HG03469 (cell line): Measurements from ENCODE around the gene RAPGEF2.

Experiments
- ATAC-seq: cut with Tn5 transposase; IDR thresholded peaks from one replicate; pipeline ENCODE4 v1.9.1; 2021; ENCODE audit warnings: mild to moderate bottlenecking, moderate library complexity, moderate number of reproducible peaks; ENCODE audit not compliant: unreplicated experiment

Gene RAPGEF2

GRCh38 chr4:159134429-159134828 is 31.6 kb downstream of the RAPGEF2 start:
- ATAC-seq = no peak

DNA sequence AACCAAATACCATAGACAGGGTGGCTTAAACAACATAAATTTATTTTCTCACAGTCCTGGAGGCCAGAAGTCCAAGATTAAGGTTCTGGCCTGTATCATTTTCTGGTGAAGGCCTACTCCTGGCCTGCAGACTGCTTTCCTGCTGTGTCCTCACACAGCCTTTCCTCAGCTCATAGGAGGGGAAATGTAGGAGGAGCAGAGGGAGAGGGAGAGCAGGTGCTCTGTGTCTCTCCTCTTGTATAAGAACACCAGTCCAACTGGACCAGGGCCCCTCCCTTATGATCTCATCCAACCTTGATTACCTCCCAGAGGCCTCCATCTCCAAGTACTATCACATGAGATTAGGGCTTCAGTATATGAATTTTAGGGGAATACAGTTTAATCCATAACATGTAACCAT is 34.3 kb downstream of the RAPGEF2 start:
- no peak for ATAC-seq

DNA sequence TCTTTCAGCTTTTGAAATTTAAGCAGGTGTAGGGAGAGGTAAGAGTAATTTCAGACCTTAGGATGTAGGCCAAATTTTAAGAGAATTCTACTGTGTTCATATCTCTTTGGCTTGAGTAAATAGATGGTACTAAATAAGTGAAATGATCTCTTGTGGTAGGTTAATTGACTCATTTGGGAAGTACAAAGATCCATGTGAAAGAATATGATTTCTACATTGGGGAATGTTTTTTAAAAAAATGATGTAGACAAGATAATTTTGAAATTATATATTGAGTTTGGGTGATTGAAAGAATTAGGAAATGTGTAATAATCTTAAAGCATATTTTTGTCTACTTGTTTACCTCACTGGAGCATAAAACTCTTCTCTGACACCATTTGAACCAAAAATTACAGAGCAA is 35.6 kb downstream of the RAPGEF2 start:
- ATAC-seq = no peak

- ATAC-seq = no peak
Measured at GRCh38 chr4:159141193-159141592, 38.3 kb downstream of the RAPGEF2 start.

DNA sequence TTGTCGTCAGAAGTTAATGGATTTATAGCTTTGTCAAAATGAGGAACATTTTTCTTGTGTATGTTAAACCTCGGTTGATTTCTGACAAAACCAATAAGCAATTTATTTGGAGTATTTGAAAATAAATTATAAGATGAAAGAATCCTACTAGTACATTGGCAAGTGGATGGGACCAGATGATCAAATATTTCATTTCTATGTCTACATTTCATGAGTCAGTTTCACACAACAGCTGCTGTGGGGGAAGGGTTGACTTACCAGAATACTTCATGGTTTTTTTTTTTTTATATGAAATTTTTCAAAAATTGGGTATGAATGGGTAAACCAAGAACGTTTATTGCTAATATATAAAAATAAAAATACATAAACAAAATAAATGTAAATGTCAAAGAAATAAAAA is 39.4 kb downstream of the RAPGEF2 start:
- ATAC-seq = no peak

DNA sequence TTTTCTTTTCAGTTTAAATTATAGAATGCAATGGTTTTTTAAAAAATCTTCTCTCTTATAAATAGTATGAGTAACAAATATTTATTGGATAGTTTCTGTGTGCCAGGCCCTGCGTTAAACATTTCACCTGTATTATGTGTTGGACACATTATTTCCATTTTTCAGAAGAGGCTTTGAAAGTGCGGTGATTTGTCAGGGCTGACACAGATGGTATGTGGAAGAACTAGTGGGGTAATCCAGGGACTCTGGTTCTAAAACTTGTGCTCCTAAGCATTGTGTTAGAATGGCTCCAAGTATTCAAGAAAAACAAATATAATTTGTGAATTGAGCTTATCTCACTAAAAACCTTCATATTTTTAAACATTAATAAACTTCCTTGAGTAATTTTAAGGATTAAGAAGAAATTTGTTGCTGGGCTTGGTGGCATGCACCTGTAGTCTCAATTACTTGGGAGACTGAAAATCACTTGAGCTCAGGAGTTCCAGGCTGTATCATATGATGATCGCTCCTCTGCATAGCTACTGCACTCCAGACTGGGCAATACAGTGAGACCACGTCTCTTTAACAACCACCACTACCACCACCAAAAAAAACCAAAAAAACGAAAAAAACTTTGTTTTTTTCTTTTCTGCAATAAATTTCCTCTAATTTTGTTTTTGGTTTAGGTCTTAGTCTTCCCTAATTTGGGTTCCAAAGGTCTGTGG is 40.0 kb downstream of the RAPGEF2 start:
- no peak for ATAC-seq

- no peak for ATAC-seq
Measured at GRCh38 chr4:159143687-159144086, 40.8 kb downstream of the RAPGEF2 start.

GRCh38 chr4:159144112-159144694 is 41.3 kb downstream of the RAPGEF2 start:
- ATAC-seq = no peak

DNA sequence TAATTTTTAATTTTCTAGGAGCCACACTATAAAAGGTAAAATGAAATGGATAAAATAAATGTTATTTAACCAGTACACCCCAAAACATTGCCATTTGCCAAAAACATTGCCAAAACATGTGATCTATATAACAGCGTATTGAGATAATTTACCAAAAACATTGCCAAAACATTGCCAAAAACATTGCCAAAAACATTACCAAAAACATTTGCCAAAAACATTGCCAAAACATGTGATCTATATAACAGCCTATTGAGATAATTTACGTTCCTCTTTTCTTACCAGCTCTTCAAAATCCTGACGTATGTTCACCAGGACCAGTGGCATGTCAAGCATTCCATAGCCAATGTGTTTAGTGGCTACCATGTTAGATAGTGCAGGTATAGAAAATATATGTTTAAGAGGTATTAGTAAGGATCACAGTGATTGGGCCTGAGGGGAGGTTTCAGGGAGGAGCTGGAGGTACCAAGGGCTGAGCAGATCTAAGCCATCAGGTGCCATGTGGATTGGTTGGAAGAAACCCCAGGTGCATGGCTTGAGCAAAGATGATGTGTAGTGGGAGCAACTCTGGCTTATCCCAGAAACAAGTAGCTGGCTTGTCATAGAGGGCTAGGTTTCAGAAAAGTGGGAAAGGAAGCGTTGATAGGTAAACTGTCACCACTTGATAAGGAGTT is 42.6 kb downstream of the RAPGEF2 start:
- no peak for ATAC-seq

DNA sequence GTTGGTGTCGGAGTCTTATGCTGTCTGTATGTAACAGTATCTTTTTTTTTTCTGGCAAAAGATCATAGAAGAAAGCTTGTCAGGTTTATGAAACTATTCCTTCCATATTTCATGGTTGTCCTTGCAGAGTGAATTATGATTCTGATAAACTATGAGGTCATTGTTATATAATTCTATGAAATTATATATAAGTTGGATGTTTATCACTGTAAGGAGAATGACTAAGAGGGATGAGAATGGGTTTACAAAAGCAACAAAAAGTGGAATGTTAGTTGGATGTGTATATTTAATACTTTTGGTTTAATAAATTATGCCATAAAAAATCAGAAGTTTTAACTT is 43.1 kb downstream of the RAPGEF2 start:
- ATAC-seq = no peak

- ATAC-seq = no peak
Measured at GRCh38 chr4:159146488-159146887, 43.6 kb downstream of the RAPGEF2 start.

DNA sequence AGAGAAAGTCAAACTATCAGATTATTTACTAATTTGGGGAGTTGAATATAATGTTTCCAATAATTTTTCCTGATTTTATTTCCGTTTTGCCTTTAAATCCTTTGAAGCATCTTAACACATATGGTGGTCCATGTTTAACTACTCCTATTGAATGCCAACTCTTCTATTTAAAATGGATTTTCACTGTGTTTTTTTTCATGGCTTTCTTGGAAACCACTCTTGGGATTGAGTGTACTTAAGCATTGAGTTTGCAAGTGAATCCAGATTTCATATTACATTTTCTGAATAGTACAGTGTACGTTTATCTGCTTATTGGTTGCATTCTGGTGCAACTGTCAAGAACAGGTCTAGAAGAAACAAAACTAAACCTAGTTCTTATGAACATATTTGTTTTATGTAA is 45.6 kb downstream of the RAPGEF2 start:
- ATAC-seq = no peak

DNA sequence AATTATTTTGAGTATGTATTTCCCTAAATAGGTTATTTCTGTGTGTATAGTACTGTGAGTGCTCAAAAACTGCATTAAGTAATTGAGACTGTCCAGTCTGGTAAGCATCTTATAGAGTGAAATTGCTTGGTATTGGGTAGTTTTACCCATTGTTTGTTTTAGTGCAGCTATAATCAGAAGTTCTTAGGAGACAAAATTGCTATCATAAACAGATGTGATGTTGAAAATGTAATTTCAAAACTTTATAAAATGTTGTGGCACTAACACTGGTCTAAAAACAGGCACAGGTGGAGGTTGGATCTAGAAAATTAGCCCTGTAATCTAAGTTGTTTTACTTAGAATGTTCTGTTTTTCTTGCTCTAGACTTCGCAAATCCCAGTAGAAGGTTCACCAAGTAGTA is 46.8 kb downstream of the RAPGEF2 start:
- no peak for ATAC-seq

DNA sequence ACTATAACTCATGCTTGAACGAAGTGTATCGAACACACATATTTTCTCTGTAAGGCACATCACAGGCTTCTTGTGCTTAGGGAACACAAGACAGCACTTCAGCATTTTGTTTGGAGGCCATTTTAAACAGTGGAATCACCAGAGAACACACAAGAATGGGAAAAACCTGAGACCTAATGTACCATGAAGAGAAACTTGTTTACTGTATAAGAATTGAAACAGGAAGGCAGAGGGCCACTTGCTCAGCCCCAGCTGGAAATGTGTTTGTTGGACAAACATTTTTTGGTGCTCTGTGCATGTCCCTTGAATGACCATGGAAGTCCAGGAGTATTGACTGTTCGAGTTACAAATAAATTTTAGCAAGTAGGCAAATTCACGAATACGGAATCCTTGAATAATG is 47.5 kb downstream of the RAPGEF2 start:
- no peak for ATAC-seq

- no peak for ATAC-seq
Measured at GRCh38 chr4:159150821-159151390, 48.0 kb downstream of the RAPGEF2 start.

DNA sequence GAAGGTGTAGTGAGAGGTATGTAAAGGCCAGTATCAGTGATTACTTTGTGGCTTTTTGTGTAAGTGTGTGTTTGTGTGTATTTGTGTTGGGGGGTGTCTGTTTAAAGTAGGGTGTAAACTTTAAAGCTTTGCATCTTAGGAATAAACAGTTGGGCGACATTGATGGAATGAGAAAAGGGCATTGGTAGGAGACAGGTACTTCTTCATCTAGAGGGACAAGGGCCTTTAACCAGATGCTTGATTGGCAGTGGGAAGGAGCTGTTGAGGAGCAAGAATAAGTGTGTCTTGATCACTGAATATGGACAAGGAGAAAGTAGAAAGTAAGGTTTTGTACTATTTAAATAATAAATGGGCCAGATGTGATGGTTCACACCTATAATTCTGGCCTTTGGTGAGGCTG is 48.8 kb downstream of the RAPGEF2 start:
- ATAC-seq = no peak

- no peak for ATAC-seq
Measured at GRCh38 chr4:159152181-159152580, 49.3 kb downstream of the RAPGEF2 start.

GRCh38 chr4:159153669-159154068 is 50.8 kb downstream of the RAPGEF2 start:
- no peak for ATAC-seq

GRCh38 chr4:159155119-159155518 is 52.2 kb downstream of the RAPGEF2 start:
- no peak for ATAC-seq

- ATAC-seq = no peak
Measured at GRCh38 chr4:159158083-159158617, 55.3 kb downstream of the RAPGEF2 start.

GRCh38 chr4:159158985-159159384 is 56.1 kb downstream of the RAPGEF2 start:
- ATAC-seq = no peak

- ATAC-seq = no peak
Measured at GRCh38 chr4:159159611-159160010, 56.7 kb downstream of the RAPGEF2 start.
